NCI-H526 (cell line): ENCODE results near the gene MAP3K13.

Source experiments
- DNase-seq, 2 experiments: peaks; one replicate each; lab custom pipeline; 2025; lab: John Stamatoyannopoulos, UW

Gene MAP3K13

DNA sequence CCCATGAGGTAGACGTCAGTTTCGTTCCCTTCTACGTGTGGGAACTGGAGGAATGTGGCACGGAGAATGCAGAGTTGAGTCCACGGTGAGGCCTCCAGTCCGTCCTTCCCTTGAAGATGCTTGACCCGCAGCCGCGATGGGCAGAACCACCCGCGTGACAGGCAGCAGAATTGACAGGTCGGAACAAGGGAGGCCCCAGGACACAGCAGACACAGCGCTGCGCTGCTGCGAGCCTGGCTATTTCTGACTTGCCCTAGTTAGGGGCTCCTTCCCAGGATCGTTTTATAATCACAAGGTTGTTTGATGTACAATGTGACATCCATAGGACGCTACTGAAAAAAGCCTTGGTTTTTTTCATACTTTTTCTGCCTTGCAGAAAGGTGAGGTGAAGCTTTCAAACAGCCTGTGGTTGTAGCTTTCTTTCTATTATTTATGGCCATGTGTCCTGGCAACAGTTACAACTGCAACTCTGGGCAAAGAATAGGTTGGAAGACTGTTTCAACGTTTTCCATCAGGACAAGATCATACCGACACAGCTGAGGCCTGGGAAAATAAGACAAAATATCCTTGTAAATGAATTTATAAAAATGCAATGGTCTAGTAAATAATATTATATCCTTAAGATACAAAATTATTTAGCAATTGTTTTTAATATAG is 145.5 kb downstream of the MAP3K13 start:
- DNase-seq: no peak

DNA sequence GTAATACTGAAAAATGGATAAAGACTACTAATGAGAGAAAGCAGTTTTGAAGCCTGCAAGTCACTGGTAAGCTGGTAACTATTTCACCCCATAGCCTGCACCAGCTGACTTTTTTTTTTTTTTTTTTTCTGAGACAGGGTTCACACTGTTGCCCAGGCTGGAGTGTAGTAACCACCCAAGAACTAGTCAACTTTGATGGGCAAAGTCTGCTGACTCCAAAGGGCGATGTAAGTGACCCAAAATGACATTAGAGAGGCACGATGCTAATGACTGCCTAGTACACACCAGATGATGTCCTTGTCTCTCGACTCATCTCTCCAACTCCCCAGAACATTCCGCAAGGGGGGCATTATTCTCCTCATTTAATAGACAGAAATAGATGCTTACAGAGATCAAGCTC is 148.8 kb downstream of the MAP3K13 start:
- DNase-seq: no peak

- no peak for DNase-seq
These were observed 154.6 kb downstream of the MAP3K13 start for GRCh38 chr3:185517387-185518130.

DNA sequence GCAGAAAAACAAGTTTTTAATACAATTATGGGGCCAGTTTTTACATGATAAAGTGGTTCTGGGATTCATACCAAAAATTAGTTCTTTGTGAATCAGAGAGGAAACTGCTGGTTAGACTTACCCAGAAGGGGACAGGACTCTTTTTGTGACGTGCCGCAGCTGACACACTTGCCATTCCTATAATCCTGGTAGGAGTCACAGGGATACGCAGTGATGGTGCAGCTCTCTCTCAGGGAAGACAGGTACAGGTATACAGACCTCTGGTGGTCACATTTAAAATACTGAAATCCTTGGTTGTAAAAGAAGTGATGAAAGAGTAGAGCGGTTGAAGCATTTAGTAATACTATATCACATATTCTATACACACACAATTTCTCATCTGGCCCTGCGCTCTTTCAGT is 156.1 kb downstream of the MAP3K13 start:
- DNase-seq: peak in 1 of 2 experiments; percentile 26

DNA sequence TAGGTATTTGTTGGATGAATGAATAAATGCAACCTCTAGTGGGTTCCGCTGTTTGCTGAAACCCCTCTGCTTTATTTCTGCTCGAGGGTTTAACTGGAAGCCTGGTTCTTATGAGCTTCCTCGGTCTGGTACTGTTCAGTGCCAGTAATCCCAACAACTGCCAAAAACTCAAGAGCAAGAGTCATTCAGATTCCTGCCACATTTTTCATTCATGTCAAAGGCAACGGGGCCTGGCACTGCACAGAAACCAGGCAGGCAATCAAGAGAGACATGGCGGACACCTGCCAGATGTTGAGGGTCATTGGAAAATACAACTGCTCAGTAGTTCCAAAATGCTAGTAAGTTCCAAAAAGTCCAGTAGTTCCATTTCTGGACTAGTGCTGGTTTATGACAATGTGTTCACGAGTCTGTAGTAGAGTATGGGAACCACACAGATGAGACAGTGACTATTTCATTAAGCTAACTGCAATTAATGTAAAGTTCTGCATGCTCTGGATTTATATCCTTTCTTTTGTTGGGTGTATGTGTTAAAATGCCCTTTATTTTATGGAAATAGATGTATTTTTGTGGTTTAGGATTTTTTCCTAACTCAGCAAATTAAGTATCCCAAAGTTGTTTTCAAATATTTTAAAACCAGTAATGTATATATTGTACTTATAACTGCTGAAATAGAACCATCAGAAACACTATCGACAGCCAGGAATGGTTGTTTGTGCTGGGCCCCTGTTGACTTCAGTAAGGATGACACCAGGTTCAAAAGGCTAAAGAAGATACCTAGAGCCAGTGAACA is 158.6 kb downstream of the MAP3K13 start:
- no peak for DNase-seq

- no peak for DNase-seq
These were observed 163.5 kb downstream of the MAP3K13 start for GRCh38 chr3:185526349-185526951.

DNA sequence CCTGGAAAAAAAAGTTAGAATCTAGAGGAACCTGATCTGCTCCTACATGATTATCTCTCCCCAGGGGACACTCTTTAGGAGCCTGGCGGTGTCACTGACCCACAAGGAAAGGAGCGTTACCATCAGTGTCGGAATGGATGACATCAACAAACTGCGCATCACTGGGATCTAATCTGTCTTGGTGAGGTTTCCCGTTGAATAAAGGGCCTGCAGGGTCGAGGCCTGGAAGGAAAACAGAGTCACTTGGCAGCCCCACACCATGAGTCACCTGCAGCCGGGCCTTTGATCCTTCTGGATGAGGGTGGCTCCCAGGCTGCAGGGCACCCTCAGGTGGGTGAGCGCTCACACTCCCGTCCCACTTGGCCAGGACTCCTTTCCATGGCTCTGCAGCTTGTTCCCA is 164.4 kb downstream of the MAP3K13 start:
- no peak for DNase-seq

- DNase-seq: no peak
These were observed 165.6 kb downstream of the MAP3K13 start for GRCh38 chr3:185528532-185528931.

DNA sequence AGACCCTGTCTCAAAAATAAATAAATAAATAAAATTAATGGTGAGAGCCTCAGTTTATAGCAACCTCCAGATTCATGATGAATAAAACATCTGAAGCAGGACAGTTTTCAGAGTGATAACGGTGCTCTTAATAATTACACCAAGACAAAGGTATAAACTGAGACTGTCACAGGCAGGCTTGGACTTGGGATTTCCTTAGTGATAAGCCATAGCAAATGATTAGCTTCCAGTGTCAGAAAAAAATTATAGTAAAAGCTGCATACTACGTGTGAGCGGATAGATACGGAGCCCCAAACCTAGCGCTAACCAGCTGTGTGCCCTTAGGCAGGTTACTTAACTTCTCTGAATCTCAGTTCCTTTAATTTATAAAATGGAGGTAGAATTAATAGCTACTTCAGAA is 167.9 kb downstream of the MAP3K13 start:
- no peak for DNase-seq

DNA sequence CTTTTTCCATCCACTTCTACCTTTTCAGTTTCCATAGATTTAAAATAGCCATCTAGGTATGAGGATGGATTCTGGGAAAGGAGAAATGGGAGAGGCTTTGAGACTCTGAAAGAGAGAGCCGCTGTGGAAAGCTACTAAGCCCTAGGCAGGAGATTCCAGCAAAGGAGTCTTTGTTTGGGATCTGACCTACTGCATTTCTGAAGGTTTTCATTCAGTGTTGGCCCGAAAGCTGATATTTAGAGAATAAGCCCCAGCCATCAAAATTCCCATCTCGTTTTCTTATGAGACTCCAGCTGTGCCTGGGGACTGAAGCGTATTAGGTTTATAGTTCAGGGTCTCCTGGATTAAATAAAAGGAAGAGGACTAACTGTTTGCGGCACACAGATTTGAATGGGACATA is 170.0 kb downstream of the MAP3K13 start:
- DNase-seq: no peak

DNA sequence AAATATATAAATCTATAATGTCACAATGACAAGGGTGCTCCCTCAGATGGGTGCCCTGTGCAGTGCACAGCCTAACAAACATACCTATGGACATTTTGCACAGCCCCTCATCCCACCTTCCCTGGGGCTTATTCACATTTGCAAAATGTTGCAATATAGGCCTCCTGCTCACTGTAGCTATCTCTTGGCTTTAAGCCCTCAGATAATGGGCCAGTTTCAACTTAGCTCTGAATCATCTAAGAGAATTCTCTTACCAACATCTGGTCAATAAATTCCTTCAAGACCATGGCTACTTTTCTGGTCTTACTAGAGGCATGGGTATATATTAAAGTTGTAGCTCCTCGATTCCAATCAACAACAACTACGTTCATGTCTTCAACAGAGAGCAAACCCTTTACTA is 171.6 kb downstream of the MAP3K13 start:
- DNase-seq: no peak

- DNase-seq: no peak
These were observed 174.5 kb downstream of the MAP3K13 start for GRCh38 chr3:185537369-185537970.
